Islet of Langerhans (tissue), 1 donor: Measurements from ENCODE around the gene TSPYL6.
"Not testable (repeated sequence)": the region's sequence is repeated elsewhere in the genome, so short reads cannot be mapped to it uniquely, and the experiment has no call there.

Experiments
- FAIRE-seq: peaks from one replicate; lab custom pipeline; 2011; peaks lifted over from hg19 to GRCh38; lab: Jason Lieb, UNC

Gene TSPYL6

GRCh38 chr2:54256091-54256694 lies at the start of gene TSPYL6:
TSS of gene TSPYL6 (minus strand) at chr2:54256229. CDS start at chr2:54256151, 78 bp downstream.
- FAIRE-seq = no peak

- no peak for FAIRE-seq
Observed at GRCh38 chr2:54303631-54304030, 47.6 kb upstream of the TSPYL6 start.

GRCh38 chr2:54298514-54298913 lies 42.5 kb upstream of the TSPYL6 start:
- FAIRE-seq = no peak

GRCh38 chr2:54295911-54296310 lies 39.9 kb upstream of the TSPYL6 start:
- no peak for FAIRE-seq

GRCh38 chr2:54294665-54295064 lies 38.6 kb upstream of the TSPYL6 start:
- FAIRE-seq = not testable (repeated sequence)

GRCh38 chr2:54290356-54291025 lies 34.5 kb upstream of the TSPYL6 start:
- FAIRE-seq = no peak

GRCh38 chr2:54289917-54290316 lies 33.9 kb upstream of the TSPYL6 start:
- no peak for FAIRE-seq

- FAIRE-seq = no peak
Observed at GRCh38 chr2:54287532-54287931, 31.5 kb upstream of the TSPYL6 start.

GRCh38 chr2:54285451-54285850 lies 29.4 kb upstream of the TSPYL6 start:
- no peak for FAIRE-seq

GRCh38 chr2:54284826-54285225 lies 28.8 kb upstream of the TSPYL6 start:
- FAIRE-seq = no peak

- FAIRE-seq = no peak
Observed at GRCh38 chr2:54279385-54279784, 23.4 kb upstream of the TSPYL6 start.

GRCh38 chr2:54275541-54275940 lies 19.5 kb upstream of the TSPYL6 start:
- peak; percentile 41 for FAIRE-seq

- FAIRE-seq = no peak
Observed at GRCh38 chr2:54274781-54275242, 18.8 kb upstream of the TSPYL6 start.

GRCh38 chr2:54271843-54272627 lies 16.0 kb upstream of the TSPYL6 start:
- no peak for FAIRE-seq

GRCh38 chr2:54271189-54271588 lies 15.2 kb upstream of the TSPYL6 start:
- FAIRE-seq = no peak

GRCh38 chr2:54267577-54267976 lies 11.5 kb upstream of the TSPYL6 start:
- no peak for FAIRE-seq

GRCh38 chr2:54265081-54265480 lies 9.1 kb upstream of the TSPYL6 start:
- not testable (repeated sequence) for FAIRE-seq

GRCh38 chr2:54262015-54262765 lies 6.2 kb upstream of the TSPYL6 start:
- peak; percentile 24 for FAIRE-seq

GRCh38 chr2:54261537-54261936 lies 5.5 kb upstream of the TSPYL6 start:
- no peak for FAIRE-seq

GRCh38 chr2:54260241-54260595 lies 4.2 kb upstream of the TSPYL6 start:
- no peak for FAIRE-seq

GRCh38 chr2:54259413-54260240 lies 3.6 kb upstream of the TSPYL6 start:
- FAIRE-seq = no peak

- FAIRE-seq = no peak
Observed at GRCh38 chr2:54258166-54258565, 2.1 kb upstream of the TSPYL6 start.
